HT-29 (cell line): ENCODE data around the gene TXNIP. TPM values are rescaled to one million over a fixed set of nuclear protein-coding genes. Genes with fewer than 3 reads are reported as not detected.

Experiments used
- total RNA-seq: library from RNA; depleted of rRNA; stranded (reverse); fragments of >200 nt; shearing (Covaris generic); gene quantifications from 2 replicates; pipeline ENCODE4 v1.2.3, GENCODE V29; 2014; rRNA removed

Gene TXNIP
- total RNA-seq, 1 experiment from 2014 or later: 46.6 TPM

Other genes with a start within 250 kb of the TXNIP start
- 6.5 and 9.9 TPM in 2 replicates for gene RNF115, start 172.5 kb downstream of the TXNIP start, total RNA-seq
- 14.8 and 19.7 TPM in 2 replicates for gene POLR3C, start 172.4 kb downstream of the TXNIP start, total RNA-seq
- gene NUDT17, start 150.9 kb downstream of the TXNIP start, total RNA-seq: 0.63 and 1.6 TPM in 2 replicates
- 15.8 and 25.2 TPM in 2 replicates for gene PIAS3, start 137.5 kb downstream of the TXNIP start, total RNA-seq
- gene ANKRD35, start 110.7 kb downstream of the TXNIP start, total RNA-seq: 0.29 and 0.46 TPM in 2 replicates
- gene ITGA10, start 86.5 kb downstream of the TXNIP start, total RNA-seq: 0.08 and 0.10 TPM in 2 replicates
- gene PEX11B, start 77.9 kb downstream of the TXNIP start, total RNA-seq: 10.5 and 11.1 TPM in 2 replicates
- gene RBM8A, start 69.1 kb downstream of the TXNIP start, total RNA-seq: 88.3 and 93.5 TPM in 2 replicates
- gene LIX1L, start 38.6 kb downstream of the TXNIP start, total RNA-seq: 2.5 and 3.0 TPM in 2 replicates
- gene ANKRD34A, start 32.0 kb downstream of the TXNIP start, total RNA-seq: 0.20 and 1.9 TPM in 2 replicates
- gene POLR3GL, start 31.9 kb downstream of the TXNIP start, total RNA-seq: 7.1 and 7.4 TPM in 2 replicates
- not detected in 2 replicates for gene HJV, start 25.2 kb upstream of the TXNIP start, total RNA-seq
- gene NBPF10, start 148.2 kb upstream of the TXNIP start, total RNA-seq: 0.20 and 0.37 TPM in 2 replicates
- 32.7 and 34.7 TPM in 2 replicates for gene NOTCH2NLA, start 232.4 kb upstream of the TXNIP start, total RNA-seq